HL-60 (cell line): ENCODE results near the gene CNTNAP2.
"Not testable (repeated sequence)": the region's sequence is repeated elsewhere in the genome, so short reads cannot be mapped to it uniquely, and the experiment has no call there.

Source experiments
- DNase-seq, 2 experiments: peaks; one replicate each; pipeline ENCODE4 v3.0.0-alpha.2; 2010 to 2020; ENCODE audit warnings: low read depth in 1 of 2, low spot score in 1 of 2
- H3K27ac ChIP-seq: fragments of 250-450 bp; sonication (Bioruptor Pico); replicated peaks from 2 replicates; pipeline ENCODE4 v1.5.1; 2020; ENCODE audit warnings: mild to moderate bottlenecking, moderate library complexity
- H3K27me3 ChIP-seq: fragments of 250-450 bp; sonication (Bioruptor Pico); 2 replicates; pipeline ENCODE4 v1.5.1; 2021; ENCODE audit warnings: mild to moderate bottlenecking, moderate library complexity; ENCODE audit not compliant: insufficient read depth, poor library complexity, severe bottlenecking
- H3K4me3 ChIP-seq: replicated peaks from 2 replicates; pipeline ENCODE4 v1.5.1; 2011; ENCODE audit warnings: mild to moderate bottlenecking, control low read depth, low read length; ENCODE audit not compliant: insufficient read depth
- CTCF ChIP-seq: IDR thresholded peaks from one replicate; pipeline ENCODE4 v1.5.1; 2011; ENCODE audit warnings: low read length, control low read depth, inconsistent platforms; ENCODE audit not compliant: insufficient read depth
- GABPA ChIP-seq: IDR thresholded peaks from 2 replicates; pipeline ENCODE4 v1.6.1; 2012; ENCODE audit warnings: low read depth
- POLR2AphosphoS5 ChIP-seq: IDR thresholded peaks from 2 replicates; pipeline ENCODE4 v1.6.1; 2012; ENCODE audit warnings: low read depth
- REST ChIP-seq: IDR thresholded peaks from 2 replicates; pipeline ENCODE4 v1.6.1; 2012; ENCODE audit warnings: low read depth; ENCODE audit not compliant: insufficient replicate concordance
- SPI1 ChIP-seq: IDR thresholded peaks from 2 replicates; pipeline ENCODE4 v1.6.1; 2012; ENCODE audit warnings: low read depth, mild to moderate bottlenecking, borderline replicate concordance

The CNTNAP2 gene

GRCh38 chr7:147779949-147780348, 1663.3 kb downstream of the CNTNAP2 start:
- no peak for DNase-seq
- Histone ChIP-seq H3K27me3 (no peaks in the 10 kb centered on the region), H3K4me3 (no peak overlapping the region), H3K27ac (no peak overlapping the region)
- no peak for TF ChIP-seq REST
- no peak for TF ChIP-seq CTCF
- no peak for TF ChIP-seq POLR2AphosphoS5
- TF ChIP-seq GABPA, result no peak
- no peak for TF ChIP-seq SPI1

- no peak for DNase-seq
- H3K4me3 ChIP-seq, result no peak overlapping the region
- no peak overlapping the region for H3K27ac ChIP-seq
Measured at GRCh38 chr7:147796581-147796980, 1680.0 kb downstream of the CNTNAP2 start.

GRCh38 chr7:147798001-147798400, 1681.4 kb downstream of the CNTNAP2 start:
- DNase-seq, result no peak
- H3K27me3 ChIP-seq, result no peaks in the 10 kb centered on the region
- no peak for TF ChIP-seq GABPA
- TF ChIP-seq CTCF, result no peak
- no peak for TF ChIP-seq REST
- no peak for TF ChIP-seq SPI1
- no peak for TF ChIP-seq POLR2AphosphoS5
- no peak overlapping the region for H3K27ac ChIP-seq
- no peak overlapping the region for H3K4me3 ChIP-seq

More at GRCh38 chr7:147796581-147796980, 1680.0 kb downstream of the CNTNAP2 start:
- no peaks in the 10 kb centered on the region for H3K27me3 ChIP-seq
- no peak for TF ChIP-seq SPI1
- TF ChIP-seq REST, result no peak
- TF ChIP-seq GABPA, result no peak
- no peak for TF ChIP-seq POLR2AphosphoS5
- no peak for TF ChIP-seq CTCF

GRCh38 chr7:147801762-147802161, 1685.2 kb downstream of the CNTNAP2 start:
- H3K27me3 ChIP-seq, H3K27ac ChIP-seq, DNase-seq, H3K4me3 ChIP-seq: not testable (repeated sequence)
